Thyroid gland (tissue), 4 donors: ENCODE results near the gene PRPF19. TPM values are rescaled to one million over a fixed set of nuclear protein-coding genes. Genes with fewer than 3 reads are reported as not detected.
A peak's percentile ranks its signal among the peaks of the same experiment; 100 is the strongest.

Source experiments
- DNase-seq, 2 donors: peaks; one replicate each; pipeline ENCODE4 v3.0.0-alpha.2; 2019
- H3K27ac ChIP-seq, 3 donors: fragments of 200-600 bp; sonication (generic); 1 replicate in 2 of 3; 2 replicates in 1 of 3; pipeline ENCODE4 v1.5.1; 2016 to 2019; ENCODE audit warnings: mild to moderate bottlenecking in 1 of 3, moderate library complexity in 1 of 3
- H3K27me3 ChIP-seq: fragments of 200-600 bp; sonication (generic); one replicate; pipeline ENCODE4 v1.5.1; 2019
- H3K36me3 ChIP-seq, 2 donors: fragments of 200-600 bp; sonication (generic); one replicate each; pipeline ENCODE4 v1.5.1; 2016 to 2019
- H3K4me1 ChIP-seq, 2 donors: fragments of 200-600 bp; sonication (generic); one replicate each; pipeline ENCODE4 v1.5.1; 2017 to 2019
- H3K4me3 ChIP-seq, 3 donors: fragments of 200-600 bp; sonication (generic); replicated peaks in 1 of 3; 1 replicate in 2 of 3; 2 replicates in 1 of 3; pipeline ENCODE4 v1.5.1; 2016; ENCODE audit warnings: mild to moderate bottlenecking in 1 of 3
- H3K9me3 ChIP-seq: fragments of 200-600 bp; sonication (generic); one replicate; pipeline ENCODE4 v1.5.1; 2017
- POLR2A ChIP-seq, 2 donors: fragments of 450-650 bp; IDR thresholded peaks; one replicate each; pipeline ENCODE4 v1.6.1; 2017; ENCODE audit warnings: antibody characterized with exemption in 2 of 2, mild to moderate bottlenecking in 2 of 2, moderate library complexity in 1 of 2
- WGBS, 2 donors: methylation state at CpG; one replicate each; pipeline ENCODE4 v1.1.5; 2017; 5-methylcytosine and 5-hydroxymethylcytosine counted together
- intact Hi-C: fragments of 100-400 bp; cut with DNase I; formaldehyde crosslinking; loops from one replicate; pipeline ENCODE4 v1.15.1; 2023
- total RNA-seq, 4 donors: library from RNA; depleted of rRNA; stranded (reverse); fragments of >200 nt; gene quantifications; one replicate each; pipeline ENCODE4 v1.2.3, GENCODE V29; 2016
- TF ChIP-seq, protein P1 (sequence below), 6 experiments: fragments of 200-600 bp in 3 of 6; fragments of 450-650 bp in 3 of 6; sonication (generic) in 3 of 6; IDR thresholded peaks; one replicate each; pipeline ENCODE4 v1.5.1; 2016 to 2019; ENCODE audit warnings: antibody characterized with exemption in 6 of 6, mild to moderate bottlenecking in 2 of 6, inconsistent platforms in 1 of 6, moderate library complexity in 1 of 6

The PRPF19 gene
- total RNA-seq, 4 donors from 2014 or later, result 38.0 to 94.4 (median 71.5) TPM

DNA sequence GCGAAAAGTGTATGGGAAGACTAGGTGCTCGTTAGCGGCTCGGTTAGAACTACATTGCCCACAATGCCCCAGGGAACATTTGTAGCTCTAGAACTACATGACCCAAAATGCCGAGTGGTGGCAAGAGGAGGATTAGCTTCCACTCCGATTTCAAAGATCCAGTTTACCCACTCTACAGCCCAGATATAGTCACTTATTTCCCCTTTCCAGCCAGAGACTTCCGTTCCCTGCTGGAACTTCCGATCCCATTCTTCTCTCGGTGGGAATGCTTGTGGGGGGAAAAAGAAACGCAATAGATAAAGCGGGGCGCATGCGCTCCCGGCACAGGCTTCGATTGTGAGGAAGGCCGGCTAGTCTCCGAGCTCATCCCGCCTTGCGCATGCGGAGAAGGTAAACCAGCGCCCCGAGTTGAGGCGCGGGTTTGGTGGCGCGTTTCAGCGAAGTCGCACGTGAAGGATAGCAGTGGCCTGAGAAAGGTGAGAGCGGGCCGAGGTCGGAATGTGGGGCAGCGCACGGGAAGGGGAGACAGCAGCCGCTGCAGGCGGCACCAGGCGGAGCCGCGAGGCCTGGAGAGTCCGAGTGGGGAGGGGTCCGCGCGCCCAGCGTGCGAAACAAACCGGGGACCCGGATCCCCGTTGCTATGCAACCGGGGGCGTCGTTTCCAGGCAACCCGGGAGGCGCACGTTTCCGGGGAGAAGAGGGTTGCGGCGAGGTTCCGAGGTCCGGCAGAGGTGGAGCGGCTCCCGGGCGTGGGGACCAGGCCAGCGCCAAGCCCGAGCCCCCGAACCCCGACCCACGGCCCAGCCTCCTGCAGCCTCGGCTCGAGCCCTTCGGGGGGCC is 7.6 kb upstream of the PRPF19 start, which contains the start of gene TMEM109:
Gene TMEM109 (plus strand): TSS at position 366 of the 840 bp plus-strand sequence. CDS start 5,536 bp downstream, outside the sequence.
- WGBS, 2 donors, result 0 to 1% methylated on average over 33 to 43 of the region's 70 CpGs
- intact Hi-C loops, result loop anchor here (10.0 kb wide), 1 partner anchor 251 kb away; the partner anchor contains the start of gene VPS37C
- peaks cover 24 to 41% of the 10 kb centered on the region in 2 donors for H3K4me1 ChIP-seq
- no peaks in the 10 kb centered on the region for H3K27me3 ChIP-seq
- H3K27ac ChIP-seq, result peak within 1 kb of the TSS; percentile 73 to 93 (median 86)
- peak; percentile 86 to 87 for DNase-seq
- H3K4me3 ChIP-seq, result peak within 1 kb of the TSS; percentile 11 to 82 (median 21)
- TF ChIP-seq POLR2A (IDR thresholded peaks at IDR 0.05), result peak in 1 of 2 donors; percentile 74
- TF ChIP-seq, protein P1, sequence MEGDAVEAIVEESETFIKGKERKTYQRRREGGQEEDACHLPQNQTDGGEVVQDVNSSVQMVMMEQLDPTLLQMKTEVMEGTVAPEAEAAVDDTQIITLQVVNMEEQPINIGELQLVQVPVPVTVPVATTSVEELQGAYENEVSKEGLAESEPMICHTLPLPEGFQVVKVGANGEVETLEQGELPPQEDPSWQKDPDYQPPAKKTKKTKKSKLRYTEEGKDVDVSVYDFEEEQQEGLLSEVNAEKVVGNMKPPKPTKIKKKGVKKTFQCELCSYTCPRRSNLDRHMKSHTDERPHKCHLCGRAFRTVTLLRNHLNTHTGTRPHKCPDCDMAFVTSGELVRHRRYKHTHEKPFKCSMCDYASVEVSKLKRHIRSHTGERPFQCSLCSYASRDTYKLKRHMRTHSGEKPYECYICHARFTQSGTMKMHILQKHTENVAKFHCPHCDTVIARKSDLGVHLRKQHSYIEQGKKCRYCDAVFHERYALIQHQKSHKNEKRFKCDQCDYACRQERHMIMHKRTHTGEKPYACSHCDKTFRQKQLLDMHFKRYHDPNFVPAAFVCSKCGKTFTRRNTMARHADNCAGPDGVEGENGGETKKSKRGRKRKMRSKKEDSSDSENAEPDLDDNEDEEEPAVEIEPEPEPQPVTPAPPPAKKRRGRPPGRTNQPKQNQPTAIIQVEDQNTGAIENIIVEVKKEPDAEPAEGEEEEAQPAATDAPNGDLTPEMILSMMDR (IDR thresholded peaks at IDR 0.05), result peak in 2 of 6 experiments; percentile 9 to 34
- no peaks in the 10 kb centered on the region for H3K36me3 ChIP-seq
- no peaks in the 10 kb centered on the region for H3K9me3 ChIP-seq

DNA sequence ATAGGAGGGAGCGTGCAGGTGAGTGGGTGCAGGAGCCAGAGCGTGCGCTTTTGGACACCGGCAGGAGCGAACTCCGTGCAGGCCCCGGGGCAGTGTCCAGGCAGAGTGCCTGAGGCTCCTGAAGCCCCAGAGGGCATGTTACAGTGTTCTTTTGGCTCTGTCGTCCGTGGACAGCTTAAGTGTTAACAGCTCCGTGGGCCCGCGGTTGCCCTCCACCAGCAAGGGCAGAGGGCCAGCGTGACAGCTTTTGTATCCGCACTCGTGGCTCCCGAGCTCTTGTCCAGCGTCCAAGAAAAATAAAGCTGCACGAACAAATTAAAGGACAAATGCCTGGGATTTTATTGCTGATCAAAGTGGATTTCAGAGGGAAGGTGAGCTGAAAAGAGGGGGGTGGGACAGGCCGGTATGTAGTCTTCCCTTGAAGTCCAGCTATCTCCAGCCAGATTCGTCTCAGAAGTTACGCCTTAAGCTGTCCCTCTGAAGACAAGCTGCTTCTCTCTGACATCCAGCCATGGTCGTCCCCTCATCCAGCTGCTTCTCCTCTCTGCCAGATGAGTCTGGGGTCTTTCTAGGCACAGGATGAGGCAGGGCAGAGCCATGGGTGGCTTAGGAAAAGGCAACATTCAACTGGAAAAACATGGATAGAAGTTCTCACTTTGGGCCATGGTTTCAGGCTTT is 6.6 kb upstream of the PRPF19 start:
- peak overlapping the region; percentile 73 to 93 (median 86) for H3K27ac ChIP-seq
- no peak overlapping the region for H3K4me3 ChIP-seq
- TF ChIP-seq, protein P1 (IDR thresholded peaks at IDR 0.05), result no peak
- no peak for TF ChIP-seq POLR2A (IDR thresholded peaks at IDR 0.05)
- no peaks in the 10 kb centered on the region for H3K9me3 ChIP-seq
- H3K36me3 ChIP-seq, result no peaks in the 10 kb centered on the region
- WGBS, 2 donors, result 32 to 35% methylated on average over 19 to 21 of the region's 22 CpGs
- DNase-seq, result peak; percentile 69 to 75
- H3K4me1 ChIP-seq, result peaks cover 24 to 41% of the 10 kb centered on the region in 2 donors
- intact Hi-C loops, result loop anchor here (10.0 kb wide), 1 partner anchor 252 kb away; the partner anchor contains the start of gene VPS37C
- H3K27me3 ChIP-seq, result no peaks in the 10 kb centered on the region

GRCh38 chr11:60912223-60912850 is 6.0 kb upstream of the PRPF19 start:
- peaks cover 24 to 40% of the 10 kb centered on the region in 2 donors for H3K4me1 ChIP-seq

GRCh38 chr11:60910711-60911380 is 4.5 kb upstream of the PRPF19 start:
- H3K4me1 ChIP-seq, result peaks cover 16 to 26% of the 10 kb centered on the region in 2 donors
- H3K9me3 ChIP-seq, result no peaks in the 10 kb centered on the region
- DNase-seq, result no peak
- 64 to 79% methylated on average over 5 of the region's 5 CpGs for WGBS, 2 donors
- H3K36me3 ChIP-seq, result no peaks in the 10 kb centered on the region
- H3K4me3 ChIP-seq, result no peak overlapping the region
- peak overlapping the region in 1 of 3 donors; percentile 43 for H3K27ac ChIP-seq
- no peaks in the 10 kb centered on the region for H3K27me3 ChIP-seq
- intact Hi-C loops, result loop anchor here (10.0 kb wide), 1 partner anchor 254 kb away; the partner anchor contains the start of gene VPS37C
- TF ChIP-seq, protein P1 (IDR thresholded peaks at IDR 0.05), result no peak
- TF ChIP-seq POLR2A (IDR thresholded peaks at IDR 0.05), result no peak

More at GRCh38 chr11:60912223-60912850, 6.0 kb upstream of the PRPF19 start:
- Histone ChIP-seq H3K9me3 (no peaks in the 10 kb centered on the region), H3K27me3 (no peaks in the 10 kb centered on the region), H3K4me3 (no peak overlapping the region), H3K27ac (peak overlapping the region; percentile 73 to 93 (median 86)), H3K36me3 (no peaks in the 10 kb centered on the region)
- TF ChIP-seq, protein P1 (IDR thresholded peaks at IDR 0.05), result no peak
- no peak for TF ChIP-seq POLR2A (IDR thresholded peaks at IDR 0.05)
- 38 to 46% methylated on average over 9 to 12 of the region's 12 CpGs for WGBS, 2 donors
- intact Hi-C loops, result loop anchor here (10.0 kb wide), 1 partner anchor 252 kb away; the partner anchor contains the start of gene VPS37C
- peak; percentile 69 to 71 for DNase-seq
